Stimulated activated CD4-positive, alpha-beta T cell treated with anti-CD3 and anti-CD28 coated beads, Interleukin-4, amount 100 ng/mL, for 24 hours (primary cell): ENCODE data around the gene ABRAXAS1.
"Not testable (repeated sequence)": the region's sequence is repeated elsewhere in the genome, so short reads cannot be mapped to it uniquely, and the experiment has no call there.

Experiments
- DNase-seq: peaks from one replicate; pipeline ENCODE4 v3.0.0-alpha.2; 2020

The ABRAXAS1 gene

GRCh38 chr4:83484500-83485461 is at the start of gene ABRAXAS1:
Gene ABRAXAS1, minus strand, starts transcription at chr4:83485100. Its CDS starts 28 bp downstream, at chr4:83485072.
- DNase-seq = peak; percentile 93

- DNase-seq = no peak
Observed at GRCh38 chr4:83527671-83528070, 42.8 kb upstream of the ABRAXAS1 start.

GRCh38 chr4:83522239-83522638 is 37.3 kb upstream of the ABRAXAS1 start:
- no peak for DNase-seq

GRCh38 chr4:83516042-83516772 is 31.3 kb upstream of the ABRAXAS1 start:
- DNase-seq = no peak

GRCh38 chr4:83510442-83510841 is 25.5 kb upstream of the ABRAXAS1 start:
- no peak for DNase-seq

- DNase-seq = peak; percentile 71
Observed at GRCh38 chr4:83509156-83509585, 24.3 kb upstream of the ABRAXAS1 start.

GRCh38 chr4:83504996-83505395 is 20.1 kb upstream of the ABRAXAS1 start:
- no peak for DNase-seq

GRCh38 chr4:83504503-83504902 is 19.6 kb upstream of the ABRAXAS1 start:
- DNase-seq = no peak

- no peak for DNase-seq
Observed at GRCh38 chr4:83503974-83504373, 19.1 kb upstream of the ABRAXAS1 start.

- not testable (repeated sequence) for DNase-seq
Observed at GRCh38 chr4:83501671-83502070, 16.8 kb upstream of the ABRAXAS1 start.

GRCh38 chr4:83498187-83498586 is 13.3 kb upstream of the ABRAXAS1 start:
- DNase-seq = no peak

GRCh38 chr4:83496085-83496917 is 11.4 kb upstream of the ABRAXAS1 start:
- not testable (repeated sequence) for DNase-seq

- peak; percentile 21 for DNase-seq
Observed at GRCh38 chr4:83490876-83491450, 6.1 kb upstream of the ABRAXAS1 start.

- no peak for DNase-seq
Observed at GRCh38 chr4:83489711-83490326, 4.9 kb upstream of the ABRAXAS1 start.

- DNase-seq = no peak
Observed at GRCh38 chr4:83486457-83487129, 1.7 kb upstream of the ABRAXAS1 start.

GRCh38 chr4:83473966-83474365 is 10.9 kb downstream of the ABRAXAS1 start:
- no peak for DNase-seq

GRCh38 chr4:83473423-83473822 is 11.5 kb downstream of the ABRAXAS1 start:
- no peak for DNase-seq

- no peak for DNase-seq
Observed at GRCh38 chr4:83456184-83456501, 28.8 kb downstream of the ABRAXAS1 start.

- peak; percentile 96 for DNase-seq
Observed at GRCh38 chr4:83455281-83456183, 29.4 kb downstream of the ABRAXAS1 start, which contains the start of the genes HELQ and MRPS18C. Gene HELQ, minus strand, starts transcription at chr4:83455823. Its CDS starts 130 bp downstream, at chr4:83455693. Gene MRPS18C, plus strand, starts transcription at chr4:83456058. Its CDS starts 20 bp downstream, at chr4:83456078.

GRCh38 chr4:83454686-83455085 is 30.2 kb downstream of the ABRAXAS1 start:
- DNase-seq = no peak
